Measurements from ENCODE around the gene DEXI. TPM values are rescaled to one million over a fixed set of nuclear protein-coding genes. Genes with fewer than 3 reads are reported as not detected.

DEXI gene
- total RNA-seq, 1 donor = 34.0 TPM

- no peak for DNase-seq (ENCODE audit: insufficient read length, low spot score, missing footprints)
- Histone ChIP-seq H3K36me3 (ENCODE audit: insufficient read depth, low read length) (peaks cover 13% of the 10 kb centered on the region), H3K4me3 (ENCODE audit: insufficient read depth, low read length) (no peak overlapping the region), H2AFZ (ENCODE audit: low read length) (no peak overlapping the region), H4K20me1 (ENCODE audit: insufficient read depth, low read length) (no peaks in the 10 kb centered on the region), H3K4me1 (ENCODE audit: insufficient read depth, low read length) (peaks cover under 1% of the 10 kb centered on the region), H3K9me3 (ENCODE audit: low read depth, low read length) (no peaks in the 10 kb centered on the region), H3K27me3 (ENCODE audit: insufficient read depth, low read length) (no peaks in the 10 kb centered on the region), H3K27ac (ENCODE audit: low read depth, low read length) (no peak overlapping the region), H3K4me2 (ENCODE audit: insufficient read depth, low read length) (no peak overlapping the region), H3K79me2 (ENCODE audit: insufficient read depth, low read length) (no peaks in the 10 kb centered on the region)
- TF ChIP-seq CTCF (IDR thresholded peaks at IDR 0.05; ENCODE audit: extremely low read depth, low read depth, low read length) = no peak
These were observed 36.7 kb upstream of the DEXI start for GRCh38 chr16:10978871-10979446.

DNA sequence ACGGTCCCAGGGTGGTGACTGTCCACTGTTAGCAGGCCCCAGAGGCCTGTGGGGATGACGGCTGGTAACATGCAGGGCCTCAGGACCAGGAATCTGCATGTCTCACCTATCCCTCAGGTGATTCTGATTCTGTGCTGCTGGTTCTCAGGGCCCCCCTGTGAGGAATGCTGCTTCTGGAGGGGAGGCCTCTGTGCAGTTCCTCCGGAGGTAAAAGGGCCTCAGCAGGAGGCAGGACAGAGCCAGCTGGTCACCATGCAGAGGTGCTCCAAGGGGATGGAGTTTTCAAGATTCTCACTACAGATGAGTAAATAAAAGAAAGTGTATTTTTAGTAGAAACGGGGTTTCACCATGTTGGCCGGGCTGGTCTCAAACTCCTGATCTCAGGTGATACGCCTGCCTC, 35.9 kb upstream of the DEXI start:
- Histone ChIP-seq H3K27ac (ENCODE audit: low read depth, low read length) (no peak overlapping the region), H3K36me3 (ENCODE audit: insufficient read depth, low read length) (peaks cover 17% of the 10 kb centered on the region), H3K4me1 (ENCODE audit: insufficient read depth, low read length) (no peaks in the 10 kb centered on the region), H3K4me3 (ENCODE audit: insufficient read depth, low read length) (no peak overlapping the region), H2AFZ (ENCODE audit: low read length) (no peak overlapping the region), H3K27me3 (ENCODE audit: insufficient read depth, low read length) (no peaks in the 10 kb centered on the region), H3K79me2 (ENCODE audit: insufficient read depth, low read length) (no peaks in the 10 kb centered on the region), H3K9me3 (ENCODE audit: low read depth, low read length) (no peaks in the 10 kb centered on the region), H3K4me2 (ENCODE audit: insufficient read depth, low read length) (no peak overlapping the region), H4K20me1 (ENCODE audit: insufficient read depth, low read length) (no peaks in the 10 kb centered on the region)
- TF ChIP-seq CTCF (IDR thresholded peaks at IDR 0.05; ENCODE audit: extremely low read depth, low read depth, low read length) = no peak
- no peak for DNase-seq (ENCODE audit: insufficient read length, low spot score, missing footprints)

GRCh38 chr16:10976634-10977033, 34.4 kb upstream of the DEXI start:
- no peak overlapping the region for H3K4me2 ChIP-seq (ENCODE audit: insufficient read depth, low read length)
- no peak for TF ChIP-seq CTCF (IDR thresholded peaks at IDR 0.05; ENCODE audit: extremely low read depth, low read depth, low read length)
- peaks cover 8% of the 10 kb centered on the region for H3K4me1 ChIP-seq (ENCODE audit: insufficient read depth, low read length)
- no peaks in the 10 kb centered on the region for H3K27me3 ChIP-seq (ENCODE audit: insufficient read depth, low read length)
- H3K9me3 ChIP-seq (ENCODE audit: low read depth, low read length) = no peaks in the 10 kb centered on the region
- H3K27ac ChIP-seq (ENCODE audit: low read depth, low read length) = no peak overlapping the region
- H4K20me1 ChIP-seq (ENCODE audit: insufficient read depth, low read length) = no peaks in the 10 kb centered on the region
- H3K36me3 ChIP-seq (ENCODE audit: insufficient read depth, low read length) = peaks cover 21% of the 10 kb centered on the region
- H3K79me2 ChIP-seq (ENCODE audit: insufficient read depth, low read length) = no peaks in the 10 kb centered on the region
- H2AFZ ChIP-seq (ENCODE audit: low read length) = no peak overlapping the region
- no peak overlapping the region for H3K4me3 ChIP-seq (ENCODE audit: insufficient read depth, low read length)
- DNase-seq (ENCODE audit: insufficient read length, low spot score, missing footprints) = no peak

DNA sequence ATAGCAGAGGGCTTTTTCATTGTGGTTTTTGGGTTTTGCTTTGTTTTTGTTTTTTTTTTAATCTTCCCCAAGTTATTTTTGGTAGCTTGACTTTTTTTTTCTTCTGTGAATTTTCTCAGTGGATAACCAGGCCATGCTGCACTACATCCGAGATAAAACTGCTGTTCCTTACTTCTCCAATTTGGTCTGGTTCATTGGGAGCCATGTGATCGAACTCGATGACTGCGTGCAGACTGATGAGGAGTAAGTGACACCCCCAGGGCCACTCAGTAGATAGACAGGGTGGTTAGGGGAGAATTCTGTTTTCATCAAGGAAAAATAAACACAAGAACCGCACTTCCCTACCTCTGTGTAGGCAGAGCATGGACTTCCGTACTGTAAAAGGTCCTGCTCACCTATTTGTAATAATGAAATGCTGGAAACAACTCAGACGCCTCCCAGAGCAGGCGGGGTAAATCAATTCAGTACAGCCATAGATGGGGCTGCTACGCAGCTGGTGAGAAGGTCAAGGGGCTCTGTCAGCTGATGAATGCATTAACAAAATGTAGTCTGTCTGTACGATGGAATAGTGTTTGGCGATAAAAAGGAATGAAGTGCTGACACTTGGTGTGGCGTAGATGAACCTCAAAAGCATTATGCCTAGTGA, 30.7 kb upstream of the DEXI start:
- no peak overlapping the region for H3K4me3 ChIP-seq (ENCODE audit: insufficient read depth, low read length)
- H3K79me2 ChIP-seq (ENCODE audit: insufficient read depth, low read length) = no peaks in the 10 kb centered on the region
- TF ChIP-seq CTCF (IDR thresholded peaks at IDR 0.05; ENCODE audit: extremely low read depth, low read depth, low read length) = no peak
- H4K20me1 ChIP-seq (ENCODE audit: insufficient read depth, low read length) = peaks cover 3% of the 10 kb centered on the region
- H3K36me3 ChIP-seq (ENCODE audit: insufficient read depth, low read length) = peaks cover 22% of the 10 kb centered on the region
- DNase-seq (ENCODE audit: insufficient read length, low spot score, missing footprints) = no peak
- H3K27ac ChIP-seq (ENCODE audit: low read depth, low read length) = no peak overlapping the region
- no peak overlapping the region for H3K4me2 ChIP-seq (ENCODE audit: insufficient read depth, low read length)
- H2AFZ ChIP-seq (ENCODE audit: low read length) = no peak overlapping the region
- H3K4me1 ChIP-seq (ENCODE audit: insufficient read depth, low read length) = peaks cover 10% of the 10 kb centered on the region
- no peaks in the 10 kb centered on the region for H3K9me3 ChIP-seq (ENCODE audit: low read depth, low read length)
- H3K27me3 ChIP-seq (ENCODE audit: insufficient read depth, low read length) = no peaks in the 10 kb centered on the region
